KOPT-K1 (cell line): ENCODE data around the gene EPB41.
"Not testable (repeated sequence)": the region's sequence is repeated elsewhere in the genome, so short reads cannot be mapped to it uniquely, and the experiment has no call there.

ENCODE experiments used
- H3K27ac ChIP-seq: fragments of 200-600 bp; sonication (generic); 2 replicates; pipeline ENCODE4 v1.5.1; 2016; ENCODE audit warnings: antibody characterized with exemption, mild to moderate bottlenecking, low read depth, low read length; ENCODE audit not compliant: poor library complexity, severe bottlenecking
- H3K36me3 ChIP-seq: fragments of 200-600 bp; sonication (generic); 2 replicates; pipeline ENCODE4 v1.5.1; 2017; ENCODE audit warnings: antibody characterized with exemption, mild to moderate bottlenecking, low read length, moderate library complexity; ENCODE audit not compliant: insufficient read depth
- H3K9me3 ChIP-seq: fragments of 200-600 bp; sonication (generic); 2 replicates; pipeline ENCODE4 v1.5.1; 2017; ENCODE audit warnings: antibody characterized with exemption, low read length, mild to moderate bottlenecking; ENCODE audit not compliant: insufficient read depth, poor library complexity, severe bottlenecking

The EPB41 gene

GRCh38 chr1:29096231-29096886 is 182.0 kb downstream of the EPB41 start:
- peaks cover 51% of the 10 kb centered on the region for H3K36me3 ChIP-seq

DNA sequence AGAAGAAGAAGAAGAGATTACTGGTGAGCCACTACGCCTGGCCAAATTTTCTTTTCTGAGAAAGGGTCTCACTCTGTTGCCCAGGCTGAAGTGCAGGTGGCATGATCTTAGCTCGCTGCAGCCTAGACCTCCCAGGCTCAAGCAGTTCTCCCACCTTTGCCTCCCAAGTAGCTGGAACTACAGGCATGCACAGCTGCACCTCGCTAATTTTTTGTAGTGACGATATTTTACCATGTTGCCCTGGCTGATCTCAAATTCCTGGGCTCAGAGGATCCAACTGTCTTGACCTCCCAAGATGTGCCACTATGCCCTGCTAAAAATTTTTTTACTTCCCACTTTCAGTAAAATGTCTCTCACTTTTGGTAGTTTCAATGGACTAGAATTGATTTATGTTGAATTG is 184.9 kb downstream of the EPB41 start:
- H3K27ac ChIP-seq: no peak overlapping the region
- peaks cover 42% of the 10 kb centered on the region for H3K36me3 ChIP-seq
- H3K9me3 ChIP-seq: no peaks in the 10 kb centered on the region

More at GRCh38 chr1:29096231-29096886, 182.0 kb downstream of the EPB41 start:
- H3K9me3 ChIP-seq: no peaks in the 10 kb centered on the region
- H3K27ac ChIP-seq: no peak overlapping the region

DNA sequence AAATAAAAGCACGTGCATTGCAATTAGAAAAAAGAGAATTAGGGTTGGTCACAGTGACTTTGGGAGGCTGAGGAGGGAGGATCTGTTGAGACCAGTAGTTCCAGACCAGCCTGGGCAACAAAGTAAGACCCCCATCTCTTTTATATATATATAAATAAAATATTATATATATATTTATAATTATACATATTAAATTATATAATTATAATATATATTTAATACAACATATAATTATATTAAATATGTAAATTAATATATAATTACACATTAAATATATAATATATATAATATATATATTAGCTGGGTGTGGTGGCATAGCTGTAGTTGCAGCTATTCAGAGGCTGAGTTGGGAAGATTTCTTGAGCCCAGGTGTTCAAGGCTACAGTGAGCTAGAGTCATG is 186.1 kb downstream of the EPB41 start:
- no peak overlapping the region for H3K27ac ChIP-seq
- H3K36me3 ChIP-seq: peaks cover 42% of the 10 kb centered on the region

GRCh38 chr1:29105822-29106221 is 191.5 kb downstream of the EPB41 start:
- peaks cover 26% of the 10 kb centered on the region for H3K36me3 ChIP-seq
- H3K9me3 ChIP-seq: no peaks in the 10 kb centered on the region
- no peak overlapping the region for H3K27ac ChIP-seq

More for the DNA sequence above, 186.1 kb downstream of the EPB41 start:
- no peaks in the 10 kb centered on the region for H3K9me3 ChIP-seq

DNA sequence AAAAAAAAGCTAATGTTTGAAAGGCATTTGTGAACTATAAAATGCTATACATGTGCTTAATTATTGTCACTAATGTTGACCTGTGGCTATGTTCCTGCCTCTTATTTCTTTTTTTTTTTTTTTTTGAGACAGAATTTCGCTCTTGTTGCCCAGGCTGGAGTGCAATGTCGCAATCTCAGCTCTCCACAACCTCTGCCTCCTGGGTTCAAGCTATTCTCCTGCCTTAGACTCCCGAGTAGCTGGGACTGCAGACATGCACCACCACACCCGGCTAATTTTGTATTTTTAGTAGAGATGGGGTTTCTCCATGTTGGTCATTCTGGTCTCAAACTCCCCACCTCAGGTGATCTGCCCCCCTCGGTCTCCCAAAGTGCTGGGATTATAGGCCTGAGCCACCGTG is 193.7 kb downstream of the EPB41 start:
- not testable (repeated sequence) for H3K9me3 ChIP-seq, H3K27ac ChIP-seq
- peaks cover 32% of the 10 kb centered on the region; the same call in 1 of the 2 replicates for H3K36me3 ChIP-seq

GRCh38 chr1:29112705-29113412 is 198.5 kb downstream of the EPB41 start:
- no peak overlapping the region for H3K27ac ChIP-seq
- peaks cover 71% of the 10 kb centered on the region for H3K36me3 ChIP-seq
- no peaks in the 10 kb centered on the region for H3K9me3 ChIP-seq

DNA sequence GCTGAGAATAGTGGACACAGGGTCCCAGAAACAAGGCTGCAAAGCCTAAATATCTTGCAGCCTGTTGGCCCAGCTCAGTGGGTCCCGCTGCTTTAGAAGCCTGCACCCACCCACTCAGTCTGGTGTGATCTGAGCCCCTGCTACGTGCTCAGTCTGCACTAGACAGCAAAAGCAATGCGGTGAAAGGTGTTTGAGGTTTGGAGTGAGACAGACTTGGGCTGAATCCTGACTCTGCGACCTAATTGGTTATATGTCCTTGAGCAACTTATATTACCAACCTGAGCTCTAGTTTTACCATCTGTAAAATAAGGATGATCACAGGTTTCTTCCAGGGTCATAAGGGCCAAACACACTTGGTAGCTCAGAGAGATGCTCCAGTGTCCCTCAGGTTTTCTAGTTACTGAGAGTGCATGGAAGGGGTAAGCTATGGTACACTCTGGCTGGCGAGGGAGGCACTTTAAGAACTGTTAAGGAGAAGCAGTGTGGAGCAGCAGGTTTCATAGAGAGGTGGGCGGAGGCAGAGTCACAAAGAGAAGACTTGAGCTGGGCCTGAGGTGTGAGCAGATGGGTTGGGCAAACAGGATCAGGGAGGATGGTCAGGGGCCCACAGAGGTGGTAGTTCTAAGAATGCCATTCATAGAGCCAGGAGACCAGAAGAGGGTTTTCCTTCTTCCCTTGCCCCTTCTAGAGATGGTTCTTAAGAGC is 199.2 kb downstream of the EPB41 start:
- H3K9me3 ChIP-seq: no peaks in the 10 kb centered on the region
- H3K36me3 ChIP-seq: peaks cover 78% of the 10 kb centered on the region
- H3K27ac ChIP-seq: no peak overlapping the region

GRCh38 chr1:29114654-29115053 is 200.3 kb downstream of the EPB41 start:
- Histone ChIP-seq H3K9me3 (no peaks in the 10 kb centered on the region), H3K36me3 (peaks cover 73% of the 10 kb centered on the region), H3K27ac (no peak overlapping the region)

DNA sequence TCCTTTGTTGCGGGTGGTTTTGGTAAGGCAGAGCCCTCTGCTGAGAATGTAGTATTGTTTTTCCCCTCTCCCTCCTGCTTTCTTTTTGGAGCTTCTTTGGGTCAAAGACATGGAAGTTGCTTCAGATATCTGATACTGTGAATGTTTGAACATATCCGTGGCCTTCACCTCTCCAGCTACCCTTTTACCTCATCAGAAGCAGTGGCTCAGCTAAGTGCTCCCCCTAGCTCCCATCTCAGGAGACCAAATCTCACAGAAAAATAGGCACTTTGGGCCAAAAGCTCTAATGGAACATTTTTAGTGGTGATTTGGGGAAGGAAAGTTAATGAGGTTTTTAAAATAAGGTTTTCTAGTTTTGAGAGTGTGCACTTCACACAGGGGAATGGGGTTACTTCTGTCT is 203.0 kb downstream of the EPB41 start:
- H3K36me3 ChIP-seq: peaks cover 55% of the 10 kb centered on the region
- H3K9me3 ChIP-seq: no peaks in the 10 kb centered on the region
- H3K27ac ChIP-seq: no peak overlapping the region

GRCh38 chr1:29119121-29119929 is 205.0 kb downstream of the EPB41 start:
- no peaks in the 10 kb centered on the region for H3K9me3 ChIP-seq
- H3K36me3 ChIP-seq: peaks cover 36% of the 10 kb centered on the region
- no peak overlapping the region for H3K27ac ChIP-seq

GRCh38 chr1:29120367-29120766 is 206.0 kb downstream of the EPB41 start:
- Histone ChIP-seq H3K9me3 (no peaks in the 10 kb centered on the region), H3K27ac (no peak overlapping the region), H3K36me3 (peaks cover 34% of the 10 kb centered on the region)

- Histone ChIP-seq H3K36me3 (peaks cover 28% of the 10 kb centered on the region), H3K27ac (no peak overlapping the region), H3K9me3 (no peaks in the 10 kb centered on the region)
These were observed 206.6 kb downstream of the EPB41 start for GRCh38 chr1:29120947-29121485.

DNA sequence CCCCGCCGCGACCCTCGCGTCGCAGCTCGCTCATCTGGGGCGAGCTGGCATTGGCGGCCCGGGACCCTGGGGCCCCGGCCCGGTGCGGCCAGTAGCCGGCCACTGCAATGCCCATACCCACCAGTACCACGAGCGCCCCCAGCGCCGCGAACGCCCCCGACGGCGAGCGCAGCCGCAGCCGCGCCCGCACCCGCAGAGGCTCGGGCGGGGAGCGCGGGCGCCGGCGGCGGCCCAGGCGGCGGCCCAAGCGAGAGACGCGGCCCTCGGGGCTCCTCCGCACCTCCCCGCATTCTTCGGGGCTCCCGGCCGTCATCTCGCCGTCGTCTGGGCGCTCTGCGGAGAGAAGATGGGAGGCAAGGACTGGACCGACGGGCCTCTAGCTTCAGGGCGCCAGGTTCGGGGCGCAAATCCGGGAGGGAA is 207.2 kb downstream of the EPB41 start:
- H3K9me3 ChIP-seq: no peaks in the 10 kb centered on the region
- H3K27ac ChIP-seq: no peak overlapping the region
- H3K36me3 ChIP-seq: peaks cover 23% of the 10 kb centered on the region

- H3K9me3 ChIP-seq: no peaks in the 10 kb centered on the region
- H3K27ac ChIP-seq: no peak overlapping the region
- peaks cover 17% of the 10 kb centered on the region for H3K36me3 ChIP-seq
These were observed 207.7 kb downstream of the EPB41 start for GRCh38 chr1:29121936-29122681.
